GM10266 (cell line): ENCODE measurements around the gene ZNF687.
"Not testable (repeated sequence)": the region's sequence is repeated elsewhere in the genome, so short reads cannot be mapped to it uniquely, and the experiment has no call there.

Experiments
- DNase-seq: peaks from one replicate; pipeline ENCODE4 v3.0.0; 2012; ENCODE audit errors: extremely low spot score
- CTCF ChIP-seq: IDR thresholded peaks from 2 replicates; pipeline ENCODE4 v1.5.1; 2012; ENCODE audit warnings: mild to moderate bottlenecking, low read depth; ENCODE audit not compliant: control insufficient read depth, insufficient read depth; ENCODE audit errors: missing control alignments

The ZNF687 gene

GRCh38 chr1:151265446-151266236 lies 16.5 kb upstream of the ZNF687 start:
- no peak for DNase-seq
- no peak for TF ChIP-seq CTCF

DNA sequence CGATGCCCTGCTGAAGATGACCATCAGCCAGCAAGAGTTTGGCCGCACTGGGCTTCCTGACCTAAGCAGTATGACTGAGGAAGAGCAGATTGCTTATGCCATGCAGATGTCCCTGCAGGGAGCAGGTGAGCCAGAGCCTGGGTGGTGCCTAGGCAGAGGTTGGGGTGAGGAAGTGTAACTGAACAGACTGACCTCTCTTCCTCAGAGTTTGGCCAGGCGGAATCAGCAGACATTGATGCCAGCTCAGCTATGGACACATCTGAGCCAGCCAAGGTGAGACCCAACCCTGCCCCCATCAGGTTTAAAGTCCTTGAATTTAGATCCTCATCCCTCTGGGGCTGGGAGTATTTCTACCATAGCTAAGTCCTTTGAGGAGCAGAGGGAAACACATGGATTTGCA lies 15.8 kb upstream of the ZNF687 start:
- DNase-seq, result no peak
- TF ChIP-seq CTCF, result no peak

DNA sequence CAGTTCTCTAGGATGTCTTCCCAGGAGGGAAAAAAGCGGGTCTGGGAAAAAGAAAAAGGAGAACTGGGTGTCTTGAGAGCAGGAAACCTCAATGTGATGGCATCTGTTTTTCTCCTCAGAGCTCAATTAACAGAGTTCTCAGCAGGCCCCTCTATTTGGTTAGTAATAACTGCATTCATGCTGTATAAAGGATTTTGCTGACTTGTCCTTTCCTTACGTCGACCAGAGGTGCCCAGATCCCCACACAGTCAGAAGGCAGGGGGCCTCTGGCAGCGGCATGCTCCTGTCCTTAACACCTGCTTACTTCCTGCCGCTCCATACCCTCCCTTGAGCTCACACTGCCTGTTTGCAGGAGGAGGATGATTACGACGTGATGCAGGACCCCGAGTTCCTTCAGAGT lies 15.3 kb upstream of the ZNF687 start:
- DNase-seq, result no peak
- TF ChIP-seq CTCF, result no peak

GRCh38 chr1:151267760-151268159 lies 14.3 kb upstream of the ZNF687 start:
- no peak for TF ChIP-seq CTCF
- no peak for DNase-seq

DNA sequence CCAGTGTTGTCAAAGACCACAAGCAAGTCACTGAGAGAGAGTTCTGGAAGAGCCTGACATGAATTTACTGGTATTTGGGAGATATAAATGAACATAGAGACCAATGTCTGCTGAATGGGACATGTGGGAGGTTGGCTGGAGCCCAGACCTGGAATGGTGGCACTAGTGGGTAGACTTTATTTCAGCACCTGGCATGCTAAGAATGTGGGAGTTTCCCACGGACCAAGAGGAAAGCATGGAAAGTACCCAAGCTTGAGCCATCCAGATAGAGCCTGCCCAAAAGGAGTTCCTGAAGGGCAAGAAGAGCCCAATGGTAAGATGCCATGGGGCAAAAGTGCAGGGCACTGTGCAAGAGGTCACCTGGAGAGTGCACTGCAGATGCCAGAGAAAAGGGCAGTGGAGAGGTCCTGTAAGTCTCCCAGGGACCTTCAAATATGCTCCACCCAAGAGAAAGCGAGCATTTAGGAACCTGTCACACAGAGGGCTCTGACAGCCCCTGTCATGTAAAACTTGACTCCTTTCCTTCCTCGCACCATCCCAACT lies 8.1 kb upstream of the ZNF687 start:
- TF ChIP-seq CTCF, result no peak
- no peak for DNase-seq

DNA sequence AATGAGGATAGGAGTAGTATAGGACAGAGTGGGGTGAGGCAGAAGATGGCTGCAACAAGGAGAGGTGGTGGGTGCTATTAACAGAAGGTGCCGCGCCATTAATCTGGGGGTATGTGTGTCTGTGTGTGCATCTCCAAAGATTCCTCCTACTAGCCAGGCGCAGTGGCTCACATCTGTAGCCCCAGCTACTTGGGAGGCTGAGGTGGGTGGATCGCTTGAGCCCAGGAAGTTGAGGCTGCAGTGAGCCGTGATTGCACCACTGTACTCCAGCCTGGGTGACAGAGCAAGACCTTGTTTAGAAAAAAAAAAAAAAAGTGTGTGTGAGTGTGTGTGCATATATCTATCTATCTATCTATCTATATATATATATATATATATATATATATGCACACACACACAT lies 6.8 kb upstream of the ZNF687 start:
- not testable (repeated sequence) for DNase-seq

DNA sequence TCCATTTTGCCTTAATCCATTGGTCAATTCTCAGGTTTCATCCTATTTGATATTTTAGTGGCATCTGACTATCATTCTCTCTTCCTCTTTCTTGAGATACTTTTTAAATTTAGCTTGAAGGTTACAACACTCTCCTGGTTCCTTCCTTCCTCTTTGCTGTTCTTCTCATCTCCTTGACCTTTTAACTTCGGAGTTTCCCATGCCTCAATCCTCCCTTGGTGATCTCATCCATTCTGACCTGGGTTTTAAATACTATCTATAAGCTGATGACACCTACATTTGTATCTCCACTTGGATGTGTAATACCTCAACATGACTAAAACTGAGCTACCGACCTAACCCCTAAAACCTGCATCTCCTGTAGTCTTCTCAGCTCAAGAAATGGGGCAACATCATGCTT lies 4.8 kb upstream of the ZNF687 start:
- DNase-seq, result no peak
- TF ChIP-seq CTCF, result no peak
